Liver (tissue), 9 donors: ENCODE data around the gene HSD17B8. TPM values are rescaled to one million over a fixed set of nuclear protein-coding genes. Genes with fewer than 3 reads are reported as not detected.

ENCODE experiments used
- DNase-seq: peaks from one replicate; pipeline ENCODE4 v3.0.0-alpha.2; 2017; ENCODE audit warnings: low spot score
- H3K27ac ChIP-seq, 2 donors: one replicate each; pipeline ENCODE4 v1.7.0; 2013; ENCODE audit warnings: inconsistent platforms in 2 of 2, low read length in 2 of 2, control low read depth in 1 of 2, low read depth in 1 of 2, mild to moderate bottlenecking in 1 of 2
- H3K27me3 ChIP-seq, 4 donors: one replicate each; pipeline versions ENCODE4 v1.6.1 to v1.7.0; 2013; ENCODE audit warnings: low read length in 3 of 4, inconsistent platforms in 1 of 4, mild to moderate bottlenecking in 1 of 4, moderate library complexity in 1 of 4; ENCODE audit not compliant: control insufficient read depth in 4 of 4, insufficient read depth in 4 of 4
- H3K36me3 ChIP-seq, 4 donors: one replicate each; pipeline versions ENCODE4 v1.6.1 to v1.7.0; 2013; ENCODE audit warnings: low read length in 3 of 4, mild to moderate bottlenecking in 3 of 4, low read depth in 1 of 4, moderate library complexity in 1 of 4; ENCODE audit not compliant: control insufficient read depth in 4 of 4, insufficient read depth in 3 of 4
- H3K4me1 ChIP-seq, 4 donors: one replicate each; pipeline versions ENCODE4 v1.6.1 to v1.7.0; 2013; ENCODE audit warnings: low read length in 3 of 4, mild to moderate bottlenecking in 3 of 4, moderate library complexity in 1 of 4; ENCODE audit not compliant: control insufficient read depth in 4 of 4, insufficient read depth in 4 of 4
- H3K4me3 ChIP-seq, 3 donors: one replicate each; pipeline versions ENCODE4 v1.6.1 to v1.7.0; 2013; ENCODE audit warnings: low read length in 3 of 3, control low read depth in 1 of 3, low read depth in 1 of 3, mild to moderate bottlenecking in 1 of 3
- H3K9ac ChIP-seq, 2 donors: one replicate each; pipeline ENCODE4 v1.7.0; 2013; ENCODE audit warnings: low read length in 2 of 2, mild to moderate bottlenecking in 2 of 2, moderate library complexity in 2 of 2, control low read depth in 1 of 2, low read depth in 1 of 2
- H3K9me3 ChIP-seq, 4 donors: one replicate each; pipeline versions ENCODE4 v1.6.1 to v1.7.0; 2013; ENCODE audit warnings: low read length in 3 of 4; ENCODE audit not compliant: control insufficient read depth in 4 of 4
- EGR1 ChIP-seq, 2 donors: IDR thresholded peaks; 2 replicates each; pipeline ENCODE4 v1.6.1; 2016 to 2018; ENCODE audit warnings: antibody characterized with exemption in 2 of 2, low read depth in 2 of 2
- FOXA1 ChIP-seq: IDR thresholded peaks from 2 replicates; pipeline ENCODE4 v1.6.1; 2016; ENCODE audit warnings: antibody characterized with exemption
- FOXA2 ChIP-seq: IDR thresholded peaks from 2 replicates; pipeline ENCODE4 v1.6.1; 2016; ENCODE audit warnings: antibody characterized with exemption
- GABPA ChIP-seq, 2 donors: IDR thresholded peaks in 1 of 2; conservative IDR thresholded peaks in 1 of 2; 2 replicates each; pipeline ENCODE4 v1.6.1; 2016; ENCODE audit warnings: antibody characterized with exemption in 2 of 2, mild to moderate bottlenecking in 1 of 2, moderate library complexity in 1 of 2
- HNF4A ChIP-seq, 2 donors: conservative IDR thresholded peaks; 2 replicates each; pipeline ENCODE4 v1.6.1; 2016; ENCODE audit warnings: antibody characterized with exemption in 2 of 2, mild to moderate bottlenecking in 2 of 2
- HNF4G ChIP-seq: IDR thresholded peaks from 2 replicates; pipeline ENCODE4 v1.6.1; 2016; ENCODE audit warnings: antibody characterized with exemption
- JUND ChIP-seq, 2 donors: IDR thresholded peaks; 2 replicates each; pipeline ENCODE4 v1.6.1; 2016; ENCODE audit warnings: antibody characterized with exemption in 2 of 2
- NR2F2 ChIP-seq: IDR thresholded peaks from 2 replicates; pipeline ENCODE4 v1.6.1; 2016; ENCODE audit warnings: antibody characterized with exemption
- RAD21 ChIP-seq, 2 donors: IDR thresholded peaks; 2 replicates each; pipeline ENCODE4 v1.6.1; 2016; ENCODE audit warnings: antibody characterized with exemption in 2 of 2, mild to moderate bottlenecking in 2 of 2
- RXRA ChIP-seq, 2 donors: IDR thresholded peaks; 2 replicates each; pipeline ENCODE4 v1.6.1; 2017 to 2018; ENCODE audit warnings: antibody characterized with exemption in 2 of 2, mild to moderate bottlenecking in 1 of 2
- SP1 ChIP-seq: IDR thresholded peaks from 2 replicates; pipeline ENCODE4 v1.6.1; 2018; ENCODE audit warnings: antibody characterized with exemption, mild to moderate bottlenecking
- TAF1 ChIP-seq: conservative IDR thresholded peaks from 2 replicates; pipeline ENCODE4 v1.6.1; 2016; ENCODE audit warnings: antibody characterized with exemption, mild to moderate bottlenecking
- YY1 ChIP-seq: IDR thresholded peaks from 2 replicates; pipeline ENCODE4 v1.6.1; 2016; ENCODE audit warnings: antibody characterized with exemption, mild to moderate bottlenecking
- WGBS: extraction: QIAGEN DNeasy Blood & Tissue Kit; methylation state at CpG from one replicate; pipeline ENCODE4 v1.1.7; 2013; 5-methylcytosine and 5-hydroxymethylcytosine counted together
- polyA plus RNA-seq, 2 donors: library from polyadenylated mRNA; stranded (reverse) in 1 of 2; unstranded in 1 of 2; fragments of 200-250 nt in 1 of 2; fragments of >200 nt in 1 of 2; fragmentation: Nextera tagmentation in 1 of 2; extraction: Ambion mirVana in 1 of 2; gene quantifications; one replicate each; pipeline versions ENCODE4 v1.2.1 to v1.2.3, GENCODE V29; 2013 to 2015
- total RNA-seq, 2 donors: library from RNA; depleted of rRNA; stranded (reverse); fragments of >200 nt; gene quantifications; one replicate each; pipeline ENCODE4 v1.2.3, GENCODE V29; 2014
- TF ChIP-seq, protein P1 (sequence below): IDR thresholded peaks from 2 replicates; pipeline ENCODE4 v1.6.1; 2016; ENCODE audit warnings: antibody characterized with exemption, mild to moderate bottlenecking
- TF ChIP-seq, protein P2 (sequence below): IDR thresholded peaks from 2 replicates; pipeline ENCODE4 v1.6.1; 2016; ENCODE audit warnings: antibody characterized with exemption
- TF ChIP-seq, protein P3 (sequence below): IDR thresholded peaks from 2 replicates; pipeline ENCODE4 v1.6.1; 2016; ENCODE audit warnings: antibody characterized with exemption
- TF ChIP-seq, protein P4 (sequence below): fragments of 150-350 bp; IDR thresholded peaks from 2 replicates; pipeline ENCODE4 v1.5.1; 2017; ENCODE audit warnings: improper control_type of control experiment, low read depth, low read length; ENCODE audit not compliant: missing input control
- TF ChIP-seq, protein P5 (sequence below): IDR thresholded peaks from 2 replicates; pipeline ENCODE4 v1.6.1; 2016; ENCODE audit warnings: antibody characterized with exemption
- donor health status: healthy.
- donor health status: healthy.
- donor health status: healthy.
- donor health status: healthy.
- donor health status: healthy.

HSD17B8 gene
- total and polyA plus RNA-seq, 4 donors: 24.5 to 52.3 (median 37.5) TPM

DNA sequence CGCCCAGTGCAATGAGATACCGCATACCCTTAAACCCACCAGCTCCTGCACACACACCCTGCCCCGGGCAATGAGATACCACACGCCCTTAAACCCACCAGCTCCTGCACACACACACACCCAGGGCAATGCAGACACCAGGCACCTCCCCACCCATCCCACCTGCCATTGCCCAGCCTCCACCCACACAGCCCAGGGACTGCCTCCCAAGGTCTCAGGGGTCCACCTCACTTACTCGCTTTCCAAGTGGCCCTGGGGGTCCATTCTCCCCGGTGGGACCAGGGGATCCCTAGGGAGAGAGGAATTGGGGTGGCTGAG, 36.2 kb upstream of the HSD17B8 start:
- TF ChIP-seq JUND (IDR thresholded peaks at IDR 0.05): no peak
- TF ChIP-seq FOXA1: no peak
- no peak for TF ChIP-seq TAF1
- TF ChIP-seq, protein P1, sequence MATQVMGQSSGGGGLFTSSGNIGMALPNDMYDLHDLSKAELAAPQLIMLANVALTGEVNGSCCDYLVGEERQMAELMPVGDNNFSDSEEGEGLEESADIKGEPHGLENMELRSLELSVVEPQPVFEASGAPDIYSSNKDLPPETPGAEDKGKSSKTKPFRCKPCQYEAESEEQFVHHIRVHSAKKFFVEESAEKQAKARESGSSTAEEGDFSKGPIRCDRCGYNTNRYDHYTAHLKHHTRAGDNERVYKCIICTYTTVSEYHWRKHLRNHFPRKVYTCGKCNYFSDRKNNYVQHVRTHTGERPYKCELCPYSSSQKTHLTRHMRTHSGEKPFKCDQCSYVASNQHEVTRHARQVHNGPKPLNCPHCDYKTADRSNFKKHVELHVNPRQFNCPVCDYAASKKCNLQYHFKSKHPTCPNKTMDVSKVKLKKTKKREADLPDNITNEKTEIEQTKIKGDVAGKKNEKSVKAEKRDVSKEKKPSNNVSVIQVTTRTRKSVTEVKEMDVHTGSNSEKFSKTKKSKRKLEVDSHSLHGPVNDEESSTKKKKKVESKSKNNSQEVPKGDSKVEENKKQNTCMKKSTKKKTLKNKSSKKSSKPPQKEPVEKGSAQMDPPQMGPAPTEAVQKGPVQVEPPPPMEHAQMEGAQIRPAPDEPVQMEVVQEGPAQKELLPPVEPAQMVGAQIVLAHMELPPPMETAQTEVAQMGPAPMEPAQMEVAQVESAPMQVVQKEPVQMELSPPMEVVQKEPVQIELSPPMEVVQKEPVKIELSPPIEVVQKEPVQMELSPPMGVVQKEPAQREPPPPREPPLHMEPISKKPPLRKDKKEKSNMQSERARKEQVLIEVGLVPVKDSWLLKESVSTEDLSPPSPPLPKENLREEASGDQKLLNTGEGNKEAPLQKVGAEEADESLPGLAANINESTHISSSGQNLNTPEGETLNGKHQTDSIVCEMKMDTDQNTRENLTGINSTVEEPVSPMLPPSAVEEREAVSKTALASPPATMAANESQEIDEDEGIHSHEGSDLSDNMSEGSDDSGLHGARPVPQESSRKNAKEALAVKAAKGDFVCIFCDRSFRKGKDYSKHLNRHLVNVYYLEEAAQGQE: no peak
- no peak for TF ChIP-seq SP1
- TF ChIP-seq NR2F2: no peak
- TF ChIP-seq, protein P2, sequence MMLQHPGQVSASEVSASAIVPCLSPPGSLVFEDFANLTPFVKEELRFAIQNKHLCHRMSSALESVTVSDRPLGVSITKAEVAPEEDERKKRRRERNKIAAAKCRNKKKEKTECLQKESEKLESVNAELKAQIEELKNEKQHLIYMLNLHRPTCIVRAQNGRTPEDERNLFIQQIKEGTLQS: no peak
- no peak for TF ChIP-seq EGR1 (IDR thresholded peaks at IDR 0.05; ENCODE audit: low read depth in 2 of 2)
- no peak for TF ChIP-seq YY1
- no peak for TF ChIP-seq RXRA (IDR thresholded peaks at IDR 0.05)
- TF ChIP-seq, protein P3, sequence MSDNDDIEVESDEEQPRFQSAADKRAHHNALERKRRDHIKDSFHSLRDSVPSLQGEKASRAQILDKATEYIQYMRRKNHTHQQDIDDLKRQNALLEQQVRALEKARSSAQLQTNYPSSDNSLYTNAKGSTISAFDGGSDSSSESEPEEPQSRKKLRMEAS: no peak
- no peak for TF ChIP-seq HNF4G
- no peak for TF ChIP-seq RAD21 (IDR thresholded peaks at IDR 0.05)
- TF ChIP-seq, protein P4, sequence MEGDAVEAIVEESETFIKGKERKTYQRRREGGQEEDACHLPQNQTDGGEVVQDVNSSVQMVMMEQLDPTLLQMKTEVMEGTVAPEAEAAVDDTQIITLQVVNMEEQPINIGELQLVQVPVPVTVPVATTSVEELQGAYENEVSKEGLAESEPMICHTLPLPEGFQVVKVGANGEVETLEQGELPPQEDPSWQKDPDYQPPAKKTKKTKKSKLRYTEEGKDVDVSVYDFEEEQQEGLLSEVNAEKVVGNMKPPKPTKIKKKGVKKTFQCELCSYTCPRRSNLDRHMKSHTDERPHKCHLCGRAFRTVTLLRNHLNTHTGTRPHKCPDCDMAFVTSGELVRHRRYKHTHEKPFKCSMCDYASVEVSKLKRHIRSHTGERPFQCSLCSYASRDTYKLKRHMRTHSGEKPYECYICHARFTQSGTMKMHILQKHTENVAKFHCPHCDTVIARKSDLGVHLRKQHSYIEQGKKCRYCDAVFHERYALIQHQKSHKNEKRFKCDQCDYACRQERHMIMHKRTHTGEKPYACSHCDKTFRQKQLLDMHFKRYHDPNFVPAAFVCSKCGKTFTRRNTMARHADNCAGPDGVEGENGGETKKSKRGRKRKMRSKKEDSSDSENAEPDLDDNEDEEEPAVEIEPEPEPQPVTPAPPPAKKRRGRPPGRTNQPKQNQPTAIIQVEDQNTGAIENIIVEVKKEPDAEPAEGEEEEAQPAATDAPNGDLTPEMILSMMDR: no peak
- no peak for TF ChIP-seq GABPA (IDR thresholded peaks at IDR 0.05 in 1 of 2, conservative IDR thresholded peaks at IDR 0.05 in 1 of 2)
- TF ChIP-seq HNF4A (conservative IDR thresholded peaks at IDR 0.05): no peak
- TF ChIP-seq FOXA2: no peak
- TF ChIP-seq, protein P5, sequence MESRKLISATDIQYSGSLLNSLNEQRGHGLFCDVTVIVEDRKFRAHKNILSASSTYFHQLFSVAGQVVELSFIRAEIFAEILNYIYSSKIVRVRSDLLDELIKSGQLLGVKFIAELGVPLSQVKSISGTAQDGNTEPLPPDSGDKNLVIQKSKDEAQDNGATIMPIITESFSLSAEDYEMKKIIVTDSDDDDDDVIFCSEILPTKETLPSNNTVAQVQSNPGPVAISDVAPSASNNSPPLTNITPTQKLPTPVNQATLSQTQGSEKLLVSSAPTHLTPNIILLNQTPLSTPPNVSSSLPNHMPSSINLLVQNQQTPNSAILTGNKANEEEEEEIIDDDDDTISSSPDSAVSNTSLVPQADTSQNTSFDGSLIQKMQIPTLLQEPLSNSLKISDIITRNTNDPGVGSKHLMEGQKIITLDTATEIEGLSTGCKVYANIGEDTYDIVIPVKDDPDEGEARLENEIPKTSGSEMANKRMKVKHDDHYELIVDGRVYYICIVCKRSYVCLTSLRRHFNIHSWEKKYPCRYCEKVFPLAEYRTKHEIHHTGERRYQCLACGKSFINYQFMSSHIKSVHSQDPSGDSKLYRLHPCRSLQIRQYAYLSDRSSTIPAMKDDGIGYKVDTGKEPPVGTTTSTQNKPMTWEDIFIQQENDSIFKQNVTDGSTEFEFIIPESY: no peak

DNA sequence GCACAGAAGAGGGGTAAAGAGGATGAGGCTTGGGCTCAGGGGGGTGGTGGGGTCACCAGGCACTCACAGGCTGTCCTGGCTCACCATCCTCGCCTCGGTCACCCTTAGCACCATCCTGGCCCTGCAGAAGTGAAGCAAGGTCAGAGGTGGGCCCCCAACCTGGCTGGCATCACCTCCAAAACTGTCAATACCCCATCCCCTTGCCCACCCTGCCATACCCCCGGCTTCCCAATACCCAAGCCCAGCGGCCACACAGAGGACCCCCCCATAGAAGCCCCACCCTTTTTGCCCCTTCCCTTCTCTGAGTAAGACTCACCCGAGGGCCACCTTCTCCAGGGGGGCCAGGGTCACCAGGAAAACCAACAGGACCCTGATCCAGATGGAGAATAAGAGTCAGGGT, 35.8 kb upstream of the HSD17B8 start:
- H3K36me3 ChIP-seq: no peaks in the 10 kb centered on the region
- H3K4me3 ChIP-seq: no peak overlapping the region
- no peak overlapping the region for H3K9ac ChIP-seq
- no peaks in the 10 kb centered on the region for H3K4me1 ChIP-seq
- no peaks in the 10 kb centered on the region for H3K9me3 ChIP-seq
- TF ChIP-seq GABPA (IDR thresholded peaks at IDR 0.05 in 1 of 2, conservative IDR thresholded peaks at IDR 0.05 in 1 of 2) (no peak), NR2F2 (no peak), JUND (IDR thresholded peaks at IDR 0.05) (no peak), HNF4G (no peak), RXRA (IDR thresholded peaks at IDR 0.05) (no peak), FOXA2 (no peak), EGR1 (IDR thresholded peaks at IDR 0.05; ENCODE audit: low read depth in 2 of 2) (no peak), TAF1 (no peak), HNF4A (conservative IDR thresholded peaks at IDR 0.05) (no peak), SP1 (no peak)
- TF ChIP-seq, protein P3: no peak
- 70% methylated on average over 5 of the region's 5 CpGs for WGBS
- H3K27ac ChIP-seq: no peak overlapping the region
- no peaks in the 10 kb centered on the region for H3K27me3 ChIP-seq
- no peak for DNase-seq

More for the DNA sequence above, 36.2 kb upstream of the HSD17B8 start:
- Histone ChIP-seq H3K36me3 (no peaks in the 10 kb centered on the region), H3K4me3 (no peak overlapping the region), H3K27me3 (no peaks in the 10 kb centered on the region), H3K9ac (no peak overlapping the region), H3K4me1 (no peaks in the 10 kb centered on the region), H3K27ac (no peak overlapping the region), H3K9me3 (no peaks in the 10 kb centered on the region)
- 68% methylated on average over 6 of the region's 6 CpGs for WGBS
- no peak for DNase-seq
